ENCODE measurements around the gene AIG1.

AIG1 gene

DNA sequence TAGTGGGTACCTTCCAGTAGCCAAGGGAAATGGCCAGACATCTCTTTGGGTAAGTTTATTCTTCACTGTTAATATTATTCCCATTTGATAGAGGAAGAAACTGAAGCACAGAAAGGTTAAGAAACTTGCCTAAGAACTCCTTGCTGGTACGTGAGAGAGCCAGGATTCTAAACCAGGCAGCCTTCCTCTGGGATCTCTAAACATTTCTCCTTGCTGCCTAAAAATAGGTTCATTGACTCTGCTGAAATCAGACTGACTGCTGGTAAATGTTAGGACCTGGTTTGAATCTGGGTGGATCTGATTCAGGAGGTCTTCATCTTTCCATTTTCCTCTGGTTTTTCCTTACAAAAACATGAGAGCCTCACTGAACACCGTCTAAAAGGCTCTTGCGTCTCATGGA is 186.9 kb downstream of the AIG1 start:
- Histone ChIP-seq H3K36me3 (ENCODE audit: control insufficient read depth, insufficient read depth, low read length) (no peaks in the 10 kb centered on the region), H3K27me3 (replicated peaks; ENCODE audit: control insufficient read depth, insufficient read depth, low read length, poor library complexity, severe bottlenecking) (no peaks in the 10 kb centered on the region), H3K9me3 (ENCODE audit: control insufficient read depth, low read length) (no peaks in the 10 kb centered on the region), H3K27ac (ENCODE audit: insufficient read depth, low read length, poor library complexity, severe bottlenecking) (no peak overlapping the region), H3K4me1 (ENCODE audit: control insufficient read depth, insufficient read depth, low read length, poor library complexity, severe bottlenecking) (no peaks in the 10 kb centered on the region), H3K4me3 (ENCODE audit: insufficient read depth, low read depth, low read length, poor library complexity, severe bottlenecking) (no peak overlapping the region)
- DNase-seq: no peak

- Histone ChIP-seq H3K9me3 (ENCODE audit: control insufficient read depth, low read length) (no peaks in the 10 kb centered on the region), H3K4me3 (ENCODE audit: insufficient read depth, low read depth, low read length, poor library complexity, severe bottlenecking) (no peak overlapping the region), H3K4me1 (ENCODE audit: control insufficient read depth, insufficient read depth, low read length, poor library complexity, severe bottlenecking) (no peaks in the 10 kb centered on the region), H3K27ac (ENCODE audit: insufficient read depth, low read length, poor library complexity, severe bottlenecking) (no peak overlapping the region), H3K27me3 (replicated peaks; ENCODE audit: control insufficient read depth, insufficient read depth, low read length, poor library complexity, severe bottlenecking) (no peaks in the 10 kb centered on the region), H3K36me3 (ENCODE audit: control insufficient read depth, insufficient read depth, low read length) (no peaks in the 10 kb centered on the region)
- no peak for DNase-seq
Observed at GRCh38 chr6:143248359-143248758, 187.7 kb downstream of the AIG1 start.

DNA sequence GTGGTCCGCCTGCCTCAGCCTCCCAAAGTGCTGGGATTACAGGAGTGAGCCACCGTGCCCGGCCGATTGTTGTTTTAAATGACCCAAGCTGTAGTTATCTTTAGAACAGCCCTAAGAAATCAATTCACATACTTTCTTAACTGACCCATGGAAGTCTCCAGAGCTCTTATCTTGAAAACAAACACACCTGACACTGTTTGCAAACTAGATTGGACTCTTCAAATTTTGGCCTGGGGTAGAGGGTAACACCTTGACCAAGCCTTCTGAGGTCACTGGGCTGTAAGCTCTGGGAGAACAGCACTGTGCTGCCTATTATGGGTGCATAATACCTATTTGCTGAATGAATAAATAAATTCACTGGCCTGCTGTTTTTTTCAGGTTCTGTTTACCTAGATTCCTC is 190.6 kb downstream of the AIG1 start:
- Histone ChIP-seq H3K36me3 (ENCODE audit: control insufficient read depth, insufficient read depth, low read length) (no peaks in the 10 kb centered on the region), H3K27ac (ENCODE audit: insufficient read depth, low read length, poor library complexity, severe bottlenecking) (no peak overlapping the region), H3K27me3 (replicated peaks; ENCODE audit: control insufficient read depth, insufficient read depth, low read length, poor library complexity, severe bottlenecking) (no peaks in the 10 kb centered on the region), H3K9me3 (ENCODE audit: control insufficient read depth, low read length) (no peaks in the 10 kb centered on the region), H3K4me3 (ENCODE audit: insufficient read depth, low read depth, low read length, poor library complexity, severe bottlenecking) (no peak overlapping the region), H3K4me1 (ENCODE audit: control insufficient read depth, insufficient read depth, low read length, poor library complexity, severe bottlenecking) (no peaks in the 10 kb centered on the region)
- DNase-seq: no peak

DNA sequence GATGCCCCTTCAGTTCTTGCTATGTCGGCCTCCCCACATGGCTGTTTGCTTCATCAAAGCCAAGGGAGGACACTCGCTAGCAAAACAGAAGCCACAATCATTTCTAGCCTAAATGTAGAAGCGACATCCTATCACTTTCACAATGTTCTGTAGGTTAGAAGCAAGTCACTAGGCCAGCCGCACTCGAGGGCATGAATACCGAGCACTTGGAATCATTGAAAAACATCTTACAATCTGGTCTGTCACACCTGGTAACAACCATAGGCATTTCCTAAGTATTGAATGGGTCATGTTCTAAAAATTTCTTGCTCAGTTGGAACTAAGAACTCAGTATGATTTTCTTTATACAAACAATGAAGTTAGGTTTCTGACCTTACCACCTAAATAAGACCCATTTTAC is 192.3 kb downstream of the AIG1 start:
- H3K27me3 ChIP-seq (replicated peaks; ENCODE audit: control insufficient read depth, insufficient read depth, low read length, poor library complexity, severe bottlenecking): no peaks in the 10 kb centered on the region
- H3K27ac ChIP-seq (ENCODE audit: insufficient read depth, low read length, poor library complexity, severe bottlenecking): no peak overlapping the region
- H3K4me1 ChIP-seq (ENCODE audit: control insufficient read depth, insufficient read depth, low read length, poor library complexity, severe bottlenecking): no peaks in the 10 kb centered on the region
- no peak for DNase-seq
- H3K9me3 ChIP-seq (ENCODE audit: control insufficient read depth, low read length): no peaks in the 10 kb centered on the region
- H3K4me3 ChIP-seq (ENCODE audit: insufficient read depth, low read depth, low read length, poor library complexity, severe bottlenecking): no peak overlapping the region
- H3K36me3 ChIP-seq (ENCODE audit: control insufficient read depth, insufficient read depth, low read length): no peaks in the 10 kb centered on the region

DNA sequence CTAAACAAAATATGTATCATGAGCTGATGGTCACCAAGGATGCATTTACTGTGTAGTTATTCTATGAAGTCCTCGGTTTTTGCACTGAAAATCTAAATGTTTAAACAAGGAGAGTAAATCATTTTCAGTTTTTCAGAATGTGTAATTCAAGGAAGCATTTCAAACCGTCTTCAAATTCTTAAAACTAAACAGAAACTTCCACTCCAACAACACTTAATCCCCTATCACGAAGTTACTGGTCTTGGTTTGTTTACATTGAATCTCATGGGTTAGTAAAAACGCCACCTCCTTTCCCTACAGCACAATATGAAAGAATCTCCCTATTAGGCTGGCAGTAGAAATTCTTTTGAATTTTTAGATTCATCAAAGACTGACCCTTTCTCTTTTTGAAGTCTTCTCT is 192.9 kb downstream of the AIG1 start:
- Histone ChIP-seq H3K4me1 (ENCODE audit: control insufficient read depth, insufficient read depth, low read length, poor library complexity, severe bottlenecking) (no peaks in the 10 kb centered on the region), H3K4me3 (ENCODE audit: insufficient read depth, low read depth, low read length, poor library complexity, severe bottlenecking) (no peak overlapping the region), H3K27me3 (replicated peaks; ENCODE audit: control insufficient read depth, insufficient read depth, low read length, poor library complexity, severe bottlenecking) (no peaks in the 10 kb centered on the region), H3K9me3 (ENCODE audit: control insufficient read depth, low read length) (no peaks in the 10 kb centered on the region), H3K36me3 (ENCODE audit: control insufficient read depth, insufficient read depth, low read length) (no peaks in the 10 kb centered on the region), H3K27ac (ENCODE audit: insufficient read depth, low read length, poor library complexity, severe bottlenecking) (no peak overlapping the region)
- DNase-seq: no peak

DNA sequence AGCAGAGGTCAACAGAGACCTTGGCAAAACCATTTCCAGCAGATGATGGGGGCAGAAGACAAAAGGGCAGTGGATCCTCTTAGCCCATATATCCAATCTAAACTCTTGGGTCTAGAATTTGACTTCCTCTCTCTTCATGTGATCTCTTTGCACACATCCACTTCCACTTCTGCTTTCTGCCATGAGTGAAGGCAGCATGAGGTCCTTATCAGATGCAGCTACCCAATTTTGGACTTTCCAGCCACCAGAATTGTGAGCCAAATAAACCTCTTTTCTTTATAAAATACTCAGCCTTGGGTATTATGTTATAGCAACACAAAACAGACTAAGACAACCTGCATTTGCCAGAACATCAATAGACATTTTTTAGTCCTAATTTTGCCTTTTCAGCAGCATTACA is 198.3 kb downstream of the AIG1 start:
- H3K27ac ChIP-seq (ENCODE audit: insufficient read depth, low read length, poor library complexity, severe bottlenecking): no peak overlapping the region
- H3K27me3 ChIP-seq (replicated peaks; ENCODE audit: control insufficient read depth, insufficient read depth, low read length, poor library complexity, severe bottlenecking): no peaks in the 10 kb centered on the region
- H3K4me1 ChIP-seq (ENCODE audit: control insufficient read depth, insufficient read depth, low read length, poor library complexity, severe bottlenecking): no peaks in the 10 kb centered on the region
- H3K4me3 ChIP-seq (ENCODE audit: insufficient read depth, low read depth, low read length, poor library complexity, severe bottlenecking): no peak overlapping the region
- no peaks in the 10 kb centered on the region for H3K9me3 ChIP-seq (ENCODE audit: control insufficient read depth, low read length)
- no peaks in the 10 kb centered on the region for H3K36me3 ChIP-seq (ENCODE audit: control insufficient read depth, insufficient read depth, low read length)
- no peak for DNase-seq

DNA sequence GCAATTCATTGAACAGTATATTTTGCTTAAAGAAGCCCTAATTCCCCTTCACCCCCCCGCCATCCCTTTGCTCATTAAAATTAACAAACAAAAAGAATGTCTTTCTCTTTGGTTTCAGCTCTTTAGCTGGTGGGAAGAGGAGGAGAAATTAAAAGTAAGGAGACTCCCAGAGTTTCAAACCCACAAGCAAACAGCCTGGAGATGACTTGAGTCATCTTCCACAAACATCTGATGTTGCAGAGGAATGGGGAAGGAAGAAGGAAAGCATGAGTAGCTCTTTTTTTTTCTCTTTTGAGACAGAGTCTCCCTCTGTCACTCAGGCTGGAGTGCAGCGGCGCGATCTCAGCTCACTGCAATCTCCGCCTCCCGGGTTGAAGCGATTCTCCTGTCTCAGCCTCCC is 200.2 kb downstream of the AIG1 start:
- no peaks in the 10 kb centered on the region for H3K4me1 ChIP-seq (ENCODE audit: control insufficient read depth, insufficient read depth, low read length, poor library complexity, severe bottlenecking)
- DNase-seq: no peak

DNA sequence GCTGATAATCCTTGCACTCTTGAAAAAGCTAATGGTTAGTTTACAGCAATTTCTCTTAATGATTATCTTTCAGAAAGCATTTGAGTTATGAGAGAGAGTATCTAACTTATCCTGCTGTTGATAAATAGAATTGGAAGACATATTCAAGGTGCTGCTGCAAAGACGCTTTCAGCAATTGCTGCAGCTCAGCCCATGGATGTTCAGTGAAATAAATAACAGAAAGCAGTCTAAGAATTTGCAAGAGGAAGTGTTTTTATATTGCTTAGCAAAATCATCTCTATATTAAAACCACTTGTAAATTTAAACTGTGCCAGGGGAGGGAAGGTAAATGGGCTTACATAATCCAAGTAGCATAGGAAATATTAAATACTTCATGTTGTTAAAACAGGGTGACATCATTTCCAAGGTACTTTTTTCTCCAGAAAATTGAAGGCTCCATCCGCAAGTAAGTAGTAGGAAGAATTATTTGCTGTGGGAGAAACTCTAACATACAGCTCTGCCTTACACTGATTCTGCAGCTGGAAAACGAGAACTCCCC is 201.3 kb downstream of the AIG1 start:
- no peaks in the 10 kb centered on the region for H3K36me3 ChIP-seq (ENCODE audit: control insufficient read depth, insufficient read depth, low read length)
- no peaks in the 10 kb centered on the region for H3K27me3 ChIP-seq (replicated peaks; ENCODE audit: control insufficient read depth, insufficient read depth, low read length, poor library complexity, severe bottlenecking)
- DNase-seq: no peak
- no peaks in the 10 kb centered on the region for H3K4me1 ChIP-seq (ENCODE audit: control insufficient read depth, insufficient read depth, low read length, poor library complexity, severe bottlenecking)
- H3K27ac ChIP-seq (ENCODE audit: insufficient read depth, low read length, poor library complexity, severe bottlenecking): no peak overlapping the region
- no peak overlapping the region for H3K4me3 ChIP-seq (ENCODE audit: insufficient read depth, low read depth, low read length, poor library complexity, severe bottlenecking)
- no peaks in the 10 kb centered on the region for H3K9me3 ChIP-seq (ENCODE audit: control insufficient read depth, low read length)

More for the DNA sequence above, 200.2 kb downstream of the AIG1 start:
- Histone ChIP-seq H3K9me3 (ENCODE audit: control insufficient read depth, low read length) (no peaks in the 10 kb centered on the region), H3K36me3 (ENCODE audit: control insufficient read depth, insufficient read depth, low read length) (no peaks in the 10 kb centered on the region), H3K27ac (ENCODE audit: insufficient read depth, low read length, poor library complexity, severe bottlenecking) (no peak overlapping the region), H3K4me3 (ENCODE audit: insufficient read depth, low read depth, low read length, poor library complexity, severe bottlenecking) (no peak overlapping the region), H3K27me3 (replicated peaks; ENCODE audit: control insufficient read depth, insufficient read depth, low read length, poor library complexity, severe bottlenecking) (no peaks in the 10 kb centered on the region)

- Histone ChIP-seq H3K9me3 (ENCODE audit: control insufficient read depth, low read length) (no peaks in the 10 kb centered on the region), H3K4me1 (ENCODE audit: control insufficient read depth, insufficient read depth, low read length, poor library complexity, severe bottlenecking) (no peaks in the 10 kb centered on the region), H3K4me3 (ENCODE audit: insufficient read depth, low read depth, low read length, poor library complexity, severe bottlenecking) (no peak overlapping the region), H3K27ac (ENCODE audit: insufficient read depth, low read length, poor library complexity, severe bottlenecking) (no peak overlapping the region), H3K36me3 (ENCODE audit: control insufficient read depth, insufficient read depth, low read length) (no peaks in the 10 kb centered on the region), H3K27me3 (replicated peaks; ENCODE audit: control insufficient read depth, insufficient read depth, low read length, poor library complexity, severe bottlenecking) (no peaks in the 10 kb centered on the region)
- DNase-seq: no peak
Observed at GRCh38 chr6:143262859-143263258, 202.2 kb downstream of the AIG1 start.

DNA sequence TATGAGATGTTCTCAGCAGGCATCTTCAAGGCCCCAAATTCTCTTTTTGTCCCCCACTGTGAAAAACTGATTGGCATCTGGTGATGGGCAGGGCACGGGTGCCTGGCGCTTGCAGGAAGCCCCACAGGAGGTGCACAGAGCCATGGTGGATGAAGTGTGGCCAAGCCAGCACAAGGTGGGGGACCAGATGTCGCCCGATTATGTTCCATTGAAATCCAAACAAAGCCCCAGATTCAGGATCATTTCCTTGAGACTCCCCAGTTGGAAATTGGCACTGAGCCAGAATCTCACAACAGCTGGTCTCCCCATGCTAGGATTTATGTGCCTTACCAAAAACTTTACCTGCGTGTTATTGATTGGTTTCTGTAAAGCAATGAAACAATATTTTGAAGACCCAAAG is 203.7 kb downstream of the AIG1 start:
- Histone ChIP-seq H3K9me3 (ENCODE audit: control insufficient read depth, low read length) (no peaks in the 10 kb centered on the region), H3K27me3 (replicated peaks; ENCODE audit: control insufficient read depth, insufficient read depth, low read length, poor library complexity, severe bottlenecking) (no peaks in the 10 kb centered on the region), H3K27ac (ENCODE audit: insufficient read depth, low read length, poor library complexity, severe bottlenecking) (no peak overlapping the region), H3K4me3 (ENCODE audit: insufficient read depth, low read depth, low read length, poor library complexity, severe bottlenecking) (no peak overlapping the region), H3K36me3 (ENCODE audit: control insufficient read depth, insufficient read depth, low read length) (no peaks in the 10 kb centered on the region), H3K4me1 (ENCODE audit: control insufficient read depth, insufficient read depth, low read length, poor library complexity, severe bottlenecking) (no peaks in the 10 kb centered on the region)
- DNase-seq: no peak
